ENCODE results near the gene CLBA1. TPM values are rescaled to one million over a fixed set of nuclear protein-coding genes. Genes with fewer than 3 reads are reported as not detected.
A peak's percentile ranks its signal among the peaks of the same experiment; 100 is the strongest.

Gene CLBA1
- total and polyA plus RNA-seq, 9 of the 15 experiments (the other 6 are each of a cell fraction or from before 2014, with no cell fraction given): 0.04 to 3.9 (median 2.6) TPM

DNA sequence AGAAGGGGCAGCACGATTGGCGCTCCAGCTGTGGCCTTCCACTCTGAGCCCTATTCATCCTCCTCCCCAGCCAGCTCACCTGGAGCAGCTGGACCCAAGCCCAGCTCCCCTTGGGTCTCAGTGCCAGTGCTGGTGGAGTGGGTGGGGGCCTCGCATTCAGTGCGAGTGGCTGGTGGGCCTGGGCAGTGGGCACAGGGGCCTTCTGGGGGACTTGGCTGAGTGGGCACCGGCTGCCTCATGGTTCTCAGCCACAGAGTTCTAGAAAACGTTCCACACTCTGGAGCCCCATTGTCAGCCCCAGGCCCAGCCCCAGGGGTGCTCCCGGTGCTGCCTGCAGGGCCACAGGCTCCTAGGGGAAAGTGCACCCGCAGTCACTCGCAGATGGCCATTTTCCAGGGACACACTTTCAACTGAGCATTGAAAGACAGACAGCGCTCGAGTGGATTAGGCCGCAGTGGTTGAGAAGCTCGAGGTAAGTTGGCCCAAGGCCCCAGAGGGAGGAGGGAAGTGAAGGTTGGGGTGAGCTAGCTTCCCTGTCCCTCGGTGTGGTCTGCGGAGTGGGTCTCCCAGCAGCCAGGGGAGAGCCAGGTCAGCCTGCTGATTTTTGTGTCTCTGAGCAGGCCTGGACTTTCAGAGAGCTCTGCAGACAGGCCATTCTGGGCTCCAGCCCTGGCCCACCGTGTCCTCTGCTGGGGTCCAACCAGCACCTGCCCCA is 3.8 kb downstream of the CLBA1 start:
- POLR2A ChIA-PET: interaction anchor here (0.7 kb wide), 1 partner anchor 200 kb away, joined by 4 read pairs; no protein-coding TSS in a partner anchor
- 65% methylated on average over 9 of the region's 16 CpGs for WGBS (ENCODE audit: insufficient coverage, low coverage, missing lambda C conversion rate)

More for the DNA sequence above, 3.8 kb downstream of the CLBA1 start:
- DNase-seq (ENCODE audit: extremely low read depth in 1 of 4, low spot score in 3 of 4) (no peak), FAIRE-seq (no peak), ATAC-seq (no peak)
- Histone ChIP-seq H3K79me2 (ENCODE audit: control insufficient read depth, insufficient read depth, low read length) (no peaks in the 10 kb centered on the region; the same call in 2 of the 3 replicates), H3K4me2 (ENCODE audit: insufficient read depth, low read length) (no peak overlapping the region), H3K9ac (ENCODE audit: insufficient read depth in 1 of 2, low read depth in 2 of 2, low read length in 2 of 2) (peak overlapping the region in 1 of 2 experiments; percentile 68; a peak in 1 of 4 replicates), H3K27me3 (ENCODE audit: control insufficient read depth in 2 of 2, insufficient read depth in 2 of 2, low read length in 2 of 2) (no peaks in the 10 kb centered on the region), H3K4me1 (replicated peaks in 1 of 2; ENCODE audit: control insufficient read depth in 2 of 2, insufficient read depth in 2 of 2, low read length in 2 of 2) (peaks cover 0 to 28% of the 10 kb centered on the region in 2 experiments; a peak in 3 of 5 replicates), H3K27ac (ENCODE audit: extremely low read depth, low read depth, low read length) (no peak overlapping the region), H3K36me3 (ENCODE audit: control insufficient read depth, insufficient read depth, low read length) (no peaks in the 10 kb centered on the region), H2AFZ (ENCODE audit: low read depth, low read length) (no peak overlapping the region), H4K20me1 (replicated peaks; ENCODE audit: control insufficient read depth, insufficient read depth, low read length) (no peaks in the 10 kb centered on the region; the same call in 1 of the 2 replicates), H3K9me3 (replicated peaks; ENCODE audit: control insufficient read depth, insufficient read depth, low read depth, low read length) (no peaks in the 10 kb centered on the region), H3K9me1 (ENCODE audit: control insufficient read depth, insufficient read depth, low read length) (no peaks in the 10 kb centered on the region), H3K4me3 (no peak overlapping the region)
- CTCF ChIA-PET (ENCODE audit: low intra/inter-chr PET ratio): no interaction called here
- in situ Hi-C loops (cut with MboI): no loop called here
- BruUV-seq (replicated peaks): no TSS peak
- intact Hi-C loops (cut with micrococcal nuclease): no loop called here
- TF ChIP-seq, protein P1, sequence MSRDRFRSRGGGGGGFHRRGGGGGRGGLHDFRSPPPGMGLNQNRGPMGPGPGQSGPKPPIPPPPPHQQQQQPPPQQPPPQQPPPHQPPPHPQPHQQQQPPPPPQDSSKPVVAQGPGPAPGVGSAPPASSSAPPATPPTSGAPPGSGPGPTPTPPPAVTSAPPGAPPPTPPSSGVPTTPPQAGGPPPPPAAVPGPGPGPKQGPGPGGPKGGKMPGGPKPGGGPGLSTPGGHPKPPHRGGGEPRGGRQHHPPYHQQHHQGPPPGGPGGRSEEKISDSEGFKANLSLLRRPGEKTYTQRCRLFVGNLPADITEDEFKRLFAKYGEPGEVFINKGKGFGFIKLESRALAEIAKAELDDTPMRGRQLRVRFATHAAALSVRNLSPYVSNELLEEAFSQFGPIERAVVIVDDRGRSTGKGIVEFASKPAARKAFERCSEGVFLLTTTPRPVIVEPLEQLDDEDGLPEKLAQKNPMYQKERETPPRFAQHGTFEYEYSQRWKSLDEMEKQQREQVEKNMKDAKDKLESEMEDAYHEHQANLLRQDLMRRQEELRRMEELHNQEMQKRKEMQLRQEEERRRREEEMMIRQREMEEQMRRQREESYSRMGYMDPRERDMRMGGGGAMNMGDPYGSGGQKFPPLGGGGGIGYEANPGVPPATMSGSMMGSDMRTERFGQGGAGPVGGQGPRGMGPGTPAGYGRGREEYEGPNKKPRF (IDR thresholded peaks at IDR 0.05; ENCODE audit: low read depth, low read length): no peak
- TF ChIP-seq PML (IDR thresholded peaks at IDR 0.05; ENCODE audit: low read length): no peak
- no peak for TF ChIP-seq MYBL2 (IDR thresholded peaks at IDR 0.05; ENCODE audit: low read depth)
- TF ChIP-seq MYBL2 (CRISPR knock-in tag; IDR thresholded peaks at IDR 0.05; ENCODE audit: borderline replicate concordance): no peak
- TF ChIP-seq SP2 (IDR thresholded peaks at IDR 0.05; ENCODE audit: extremely low read depth, low read depth, low read length, poor library complexity, severe bottlenecking): no peak
- no peak for TF ChIP-seq CHD4 (IDR thresholded peaks at IDR 0.05; ENCODE audit: insufficient read depth, insufficient replicate concordance, low read depth, low read length, poor library complexity, severe bottlenecking)
- no peak for TF ChIP-seq SMARCC2 (IDR thresholded peaks at IDR 0.05; ENCODE audit: low read depth)
- no peak for TF ChIP-seq ZFP36 (IDR thresholded peaks at IDR 0.05; ENCODE audit: low read depth, low read length, partially characterized antibody)
- TF ChIP-seq CCAR2 (IDR thresholded peaks at IDR 0.05; ENCODE audit: low read depth, low read length): no peak
- no peak for TF ChIP-seq STAT5A (IDR thresholded peaks at IDR 0.05; ENCODE audit: borderline replicate concordance, low read length)
- no peak for TF ChIP-seq NR1H2 (CRISPR knock-in tag; IDR thresholded peaks at IDR 0.05)
- no peak for TF ChIP-seq HDAC2 (IDR thresholded peaks at IDR 0.05)
- TF ChIP-seq POLR2H (tag; IDR thresholded peaks at IDR 0.05; ENCODE audit: low read depth): no peak
- TF ChIP-seq SMARCA4 (IDR thresholded peaks at IDR 0.05): no peak

Measured in K562 (cell line).